GM18505 (cell line): ENCODE results near the gene MICALL1.
A peak's percentile ranks its signal among the peaks of the same experiment; 100 is the strongest.

Experiments
- ATAC-seq: cut with Tn5 transposase; IDR thresholded peaks from one replicate; pipeline ENCODE4 v1.9.1; 2021; ENCODE audit not compliant: unreplicated experiment
- POLR2A ChIP-seq: IDR thresholded peaks from 4 replicates; pipeline ENCODE4 v1.6.1; 2011; ENCODE audit warnings: borderline replicate concordance; ENCODE audit not compliant: insufficient read depth, insufficient read length; ENCODE audit errors: extremely low read depth

Gene MICALL1

GRCh38 chr22:37894939-37895670, 11.0 kb upstream of the MICALL1 start:
- ATAC-seq: no peak
- TF ChIP-seq POLR2A: no peak

- no peak for ATAC-seq
- TF ChIP-seq POLR2A: peak; percentile 72
Measured at GRCh38 chr22:37896181-37896592, 9.9 kb upstream of the MICALL1 start.

- ATAC-seq: no peak
- TF ChIP-seq POLR2A: no peak
Measured at GRCh38 chr22:37896939-37897338, 9.2 kb upstream of the MICALL1 start.

GRCh38 chr22:37897807-37898206, 8.3 kb upstream of the MICALL1 start:
- no peak for ATAC-seq
- TF ChIP-seq POLR2A: no peak

GRCh38 chr22:37898441-37899181, 7.5 kb upstream of the MICALL1 start:
- no peak for ATAC-seq
- TF ChIP-seq POLR2A: no peak

GRCh38 chr22:37904572-37905533, 1.2 kb upstream of the MICALL1 start:
- no peak for TF ChIP-seq POLR2A
- ATAC-seq: no peak

GRCh38 chr22:37906364-37907008, 389 bp downstream of the MICALL1 start:
- peak; percentile 59 for TF ChIP-seq POLR2A
- ATAC-seq: peak; percentile 25

GRCh38 chr22:37907036-37907954, 1.2 kb downstream of the MICALL1 start:
- no peak for ATAC-seq

GRCh38 chr22:37909766-37910165, 3.7 kb downstream of the MICALL1 start:
- TF ChIP-seq POLR2A: no peak
- no peak for ATAC-seq

More at GRCh38 chr22:37907036-37907954, 1.2 kb downstream of the MICALL1 start:
- no peak for TF ChIP-seq POLR2A

- no peak for ATAC-seq
- TF ChIP-seq POLR2A: no peak
Measured at GRCh38 chr22:37910890-37911672, 5.0 kb downstream of the MICALL1 start.

GRCh38 chr22:37911697-37912096, 5.6 kb downstream of the MICALL1 start:
- ATAC-seq: no peak
- no peak for TF ChIP-seq POLR2A
